Caco-2 (cell line): ENCODE data around the gene LRFN4. TPM values are rescaled to one million over a fixed set of nuclear protein-coding genes. Genes with fewer than 3 reads are reported as not detected.

ENCODE experiments used
- BruUV-seq: library from RNA; stranded (reverse); fragments of 400-500 nt; replicated peaks from 2 replicates; lab custom pipeline; 2021; lab: Mats Ljungman, UMichigan
- CTCF ChIA-PET: fragments of 300-600 bp; sonication (Branson Sonifier 250); formaldehyde crosslinking; loops from one replicate; lab custom pipeline; 2022; ENCODE audit warnings: antibody characterized with exemption; lab: Charles Lee
- POLR2A ChIA-PET: fragments of 300-600 bp; sonication (Branson Sonifier 250); formaldehyde crosslinking; loops from one replicate; lab custom pipeline; 2022; ENCODE audit warnings: antibody characterized with exemption; lab: Charles Lee
- DNase-seq, 2 experiments: peaks; one replicate each; pipeline versions ENCODE4 v3.0.0 to v3.0.0-alpha.2; 2020 to 2022
- H3K27me3 ChIP-seq: replicated peaks from 2 replicates; pipeline ENCODE4 v1.6.0; 2011; ENCODE audit warnings: low read length; ENCODE audit not compliant: control insufficient read depth, insufficient read depth
- H3K36me3 ChIP-seq: 2 replicates; pipeline ENCODE4 v1.5.1; 2011; ENCODE audit warnings: low read length; ENCODE audit not compliant: control insufficient read depth, insufficient read depth
- H3K4me1 ChIP-seq: fragments of 250-450 bp; sonication (Bioruptor Pico); 2 replicates; pipeline ENCODE4 v1.5.1; 2020; ENCODE audit warnings: mild to moderate bottlenecking
- H3K4me3 ChIP-seq: 2 replicates; pipeline ENCODE4 v1.5.1; 2011; ENCODE audit warnings: low read depth, mild to moderate bottlenecking, control low read depth, low read length
- H3K9me3 ChIP-seq: fragments of 250-450 bp; sonication (Bioruptor Pico); 2 replicates; pipeline ENCODE4 v1.5.1; 2020; ENCODE audit warnings: mild to moderate bottlenecking, moderate library complexity
- H3K27ac Mint-ChIP-seq: one replicate; pipeline ENCODE4 v1.8.0; 2022; ENCODE audit warnings: mixed read lengths; ENCODE audit not compliant: unreplicated experiment
- H3K27me3 Mint-ChIP-seq: one replicate; pipeline ENCODE4 v1.8.0; 2022; ENCODE audit warnings: mixed read lengths; ENCODE audit not compliant: insufficient read depth, unreplicated experiment
- H3K36me3 Mint-ChIP-seq: one replicate; pipeline ENCODE4 v1.8.0; 2022; ENCODE audit warnings: mild to moderate bottlenecking, mixed read lengths; ENCODE audit not compliant: insufficient read depth, unreplicated experiment
- H3K4me1 Mint-ChIP-seq: one replicate; pipeline ENCODE4 v1.8.0; 2022; ENCODE audit warnings: low read depth, mixed read lengths; ENCODE audit not compliant: unreplicated experiment
- H3K4me3 Mint-ChIP-seq: one replicate; pipeline ENCODE4 v1.8.0; 2022; ENCODE audit warnings: mild to moderate bottlenecking, moderate library complexity, mixed read lengths; ENCODE audit not compliant: unreplicated experiment
- H3K9me3 Mint-ChIP-seq: one replicate; pipeline ENCODE4 v1.8.0; 2022; ENCODE audit warnings: mixed read lengths; ENCODE audit not compliant: unreplicated experiment
- CTCF ChIP-seq, 2 experiments: fragments of 200-600 bp in 1 of 2; IDR thresholded peaks; 1 replicate in 1 of 2; 2 replicates in 1 of 2; pipeline versions ENCODE4 v1.5.1 to v1.8.0; 2011 to 2022; ENCODE audit warnings: antibody characterized with exemption in 1 of 2, control low read depth in 1 of 2, inconsistent platforms in 1 of 2, low read depth in 1 of 2, low read length in 1 of 2, mild to moderate bottlenecking in 1 of 2, moderate library complexity in 1 of 2; ENCODE audit not compliant: insufficient read depth in 1 of 2, severe bottlenecking in 1 of 2, unreplicated experiment in 1 of 2
- intact Hi-C: fragments of 100-400 bp; cut with micrococcal nuclease; formaldehyde crosslinking; loops from one replicate; pipeline ENCODE4 v1.10.0; 2022; ENCODE audit not compliant: unreplicated experiment
- total RNA-seq: library from RNA; stranded (reverse); gene quantifications from 2 replicates; pipeline ENCODE4 v1.2.3, GENCODE V29; 2022

LRFN4 gene
- total RNA-seq, 1 experiment from 2014 or later: 14.1 TPM

- no peak for DNase-seq
- Mint-ChIP-seq H3K4me1 (peaks cover 6% of the 10 kb centered on the region), H3K27me3 (no peaks in the 10 kb centered on the region), H3K9me3 (no peaks in the 10 kb centered on the region), H3K4me3 (no peak overlapping the region), H3K27ac (no peak overlapping the region), H3K36me3 (no peaks in the 10 kb centered on the region)
- Histone ChIP-seq H3K9me3 (no peaks in the 10 kb centered on the region), H3K4me3 (no peak overlapping the region), H3K27me3 (no peaks in the 10 kb centered on the region), H3K36me3 (no peaks in the 10 kb centered on the region), H3K4me1 (no peaks in the 10 kb centered on the region; the same call in 1 of the 2 replicates)
- BruUV-seq: no TSS peak
- intact Hi-C loops: no loop called here
- ChIA-PET CTCF (no interaction called here), POLR2A (interaction anchor here (0.8 kb wide), 1 partner anchor 270 kb away, joined by 8 read pairs; the partner anchor contains the start of gene RBM14)
- no peak for TF ChIP-seq CTCF (IDR thresholded peaks at IDR 0.05; ENCODE audit: insufficient read depth in 1 of 2, low read depth in 1 of 2, low read length in 1 of 2, severe bottlenecking in 1 of 2, unreplicated experiment in 1 of 2)
These were observed 29.1 kb downstream of the LRFN4 start for GRCh38 chr11:66885950-66886440.

GRCh38 chr11:66886671-66887221 lies 29.9 kb downstream of the LRFN4 start:
- no peaks in the 10 kb centered on the region for H3K36me3 Mint-ChIP-seq
- Histone ChIP-seq H3K27me3 (no peaks in the 10 kb centered on the region), H3K4me3 (no peak overlapping the region), H3K9me3 (no peaks in the 10 kb centered on the region), H3K4me1 (peaks cover 1% of the 10 kb centered on the region; the same call in 1 of the 2 replicates), H3K36me3 (no peaks in the 10 kb centered on the region)
- CTCF ChIA-PET: interaction anchor here (1.0 kb wide), 1 partner anchor 31 kb away, joined by 4 read pairs; no protein-coding TSS in a partner anchor
- no peak overlapping the region for H3K27ac Mint-ChIP-seq
- no peak overlapping the region for H3K4me3 Mint-ChIP-seq
- POLR2A ChIA-PET: no interaction called here
- no peaks in the 10 kb centered on the region for H3K9me3 Mint-ChIP-seq
- intact Hi-C loops: no loop called here
- no peak for TF ChIP-seq CTCF (IDR thresholded peaks at IDR 0.05; ENCODE audit: insufficient read depth in 1 of 2, low read depth in 1 of 2, low read length in 1 of 2, severe bottlenecking in 1 of 2, unreplicated experiment in 1 of 2)
- DNase-seq: no peak
- peaks cover 9% of the 10 kb centered on the region for H3K4me1 Mint-ChIP-seq
- H3K27me3 Mint-ChIP-seq: no peaks in the 10 kb centered on the region
- no TSS peak for BruUV-seq

GRCh38 chr11:66887526-66887925 lies 30.7 kb downstream of the LRFN4 start:
- TF ChIP-seq CTCF (IDR thresholded peaks at IDR 0.05; ENCODE audit: insufficient read depth in 1 of 2, low read depth in 1 of 2, low read length in 1 of 2, severe bottlenecking in 1 of 2, unreplicated experiment in 1 of 2): no peak
- no peaks in the 10 kb centered on the region for H3K27me3 ChIP-seq
- ChIA-PET POLR2A (no interaction called here), CTCF (interaction anchor here (1.0 kb wide), 1 partner anchor 32 kb away, joined by 4 read pairs; no protein-coding TSS in a partner anchor)
- no peaks in the 10 kb centered on the region for H3K27me3 Mint-ChIP-seq
- peaks cover 16% of the 10 kb centered on the region for H3K4me1 Mint-ChIP-seq
- no peaks in the 10 kb centered on the region for H3K36me3 Mint-ChIP-seq
- no peak for DNase-seq
- no peaks in the 10 kb centered on the region for H3K36me3 ChIP-seq
- intact Hi-C loops: no loop called here
- peaks cover 9% of the 10 kb centered on the region for H3K4me1 ChIP-seq
- no TSS peak for BruUV-seq
- H3K27ac Mint-ChIP-seq: no peak overlapping the region
- no peak overlapping the region for H3K4me3 Mint-ChIP-seq
- H3K9me3 ChIP-seq: no peaks in the 10 kb centered on the region
- H3K4me3 ChIP-seq: no peak overlapping the region
- H3K9me3 Mint-ChIP-seq: no peaks in the 10 kb centered on the region
